Activated T-cell treated with anti-CD3 and anti-CD28 coated beads, Interleukin-2, amount 50 U/mL, for 72 hours (primary cell): ENCODE data around the gene CFAP43. TPM values are rescaled to one million over a fixed set of nuclear protein-coding genes. Genes with fewer than 3 reads are reported as not detected.
A peak's percentile ranks its signal among the peaks of the same experiment; 100 is the strongest.

Source experiments
- ATAC-seq, 2 donors: fragments of 150-1000 bp; cut with Tn5 transposase; replicated peaks in 1 of 2; 2 replicates each; pipeline ENCODE4 v1.10.0; 2021; ENCODE audit warnings: moderate library complexity in 2 of 2, mild to moderate bottlenecking in 1 of 2
- DNase-seq, 2 donors: peaks; one replicate each; pipeline ENCODE4 v3.0.0; 2021 to 2022; ENCODE audit warnings: mixed read lengths in 1 of 2
- H3K27ac Mint-ChIP-seq: one replicate; pipeline ENCODE4 v1.8.0; 2022; ENCODE audit warnings: mild to moderate bottlenecking, moderate library complexity, mixed read lengths
- H3K27me3 Mint-ChIP-seq: one replicate; pipeline ENCODE4 v1.8.0; 2022; ENCODE audit warnings: low read depth, mixed read lengths
- H3K36me3 Mint-ChIP-seq, 2 donors: one replicate each; pipeline ENCODE4 v1.8.0; 2022; ENCODE audit warnings: mixed read lengths in 2 of 2, mild to moderate bottlenecking in 1 of 2; ENCODE audit not compliant: insufficient read depth in 2 of 2
- H3K4me1 Mint-ChIP-seq: one replicate; pipeline ENCODE4 v1.8.0; 2022; ENCODE audit warnings: low read depth, mixed read lengths
- H3K4me3 Mint-ChIP-seq, 2 donors: one replicate each; pipeline ENCODE4 v1.8.0; 2022; ENCODE audit warnings: mild to moderate bottlenecking in 2 of 2, mixed read lengths in 2 of 2, moderate library complexity in 2 of 2
- H3K9me3 Mint-ChIP-seq, 2 donors: one replicate each; pipeline ENCODE4 v1.8.0; 2022; ENCODE audit warnings: mixed read lengths in 2 of 2
- total RNA-seq, 2 donors: library from RNA; stranded (reverse); gene quantifications; one replicate each; pipeline ENCODE4 v1.2.3, GENCODE V29; 2022

CFAP43 gene
- total RNA-seq, 2 donors from 2014 or later, result 0.21 to 0.31 TPM

- Mint-ChIP-seq H3K27me3 (no peaks in the 10 kb centered on the region), H3K27ac (peak overlapping the region; percentile 79), H3K4me1 (peaks cover 83% of the 10 kb centered on the region), H3K36me3 (peaks cover 17 to 55% of the 10 kb centered on the region in 2 donors), H3K9me3 (no peaks in the 10 kb centered on the region), H3K4me3 (peak overlapping the region in 1 of 2 donors; percentile 74)
- ATAC-seq, result no peak
- no peak for DNase-seq
These were observed 32.6 kb upstream of the CFAP43 start for GRCh38 chr10:104264783-104265182.

GRCh38 chr10:104262055-104262454, 29.9 kb upstream of the CFAP43 start:
- no peaks in the 10 kb centered on the region for H3K9me3 Mint-ChIP-seq
- H3K36me3 Mint-ChIP-seq, result peaks cover 17 to 61% of the 10 kb centered on the region in 2 donors
- no peaks in the 10 kb centered on the region for H3K27me3 Mint-ChIP-seq
- H3K4me3 Mint-ChIP-seq, result peak overlapping the region in 1 of 2 donors; percentile 73
- DNase-seq, result no peak
- no peak for ATAC-seq
- peaks cover 96% of the 10 kb centered on the region for H3K4me1 Mint-ChIP-seq
- H3K27ac Mint-ChIP-seq, result peak overlapping the region; percentile 84

GRCh38 chr10:104260775-104261115, 28.6 kb upstream of the CFAP43 start:
- H3K4me1 Mint-ChIP-seq, result peaks cover 96% of the 10 kb centered on the region
- DNase-seq (no peak), ATAC-seq (peak; percentile 77 to 78)
- H3K9me3 Mint-ChIP-seq, result no peaks in the 10 kb centered on the region
- peak overlapping the region; percentile 62 to 73 for H3K4me3 Mint-ChIP-seq
- H3K27ac Mint-ChIP-seq, result peak overlapping the region; percentile 84
- no peaks in the 10 kb centered on the region for H3K27me3 Mint-ChIP-seq
- H3K36me3 Mint-ChIP-seq, result peaks cover 14 to 51% of the 10 kb centered on the region in 2 donors

GRCh38 chr10:104259999-104260774, 28.0 kb upstream of the CFAP43 start:
- peak; percentile 24 to 39 for ATAC-seq
- Mint-ChIP-seq H3K9me3 (no peaks in the 10 kb centered on the region), H3K27me3 (no peaks in the 10 kb centered on the region), H3K4me3 (peak overlapping the region; percentile 62 to 73), H3K27ac (peak overlapping the region; percentile 84), H3K36me3 (peaks cover 12 to 48% of the 10 kb centered on the region in 2 donors), H3K4me1 (peaks cover 94% of the 10 kb centered on the region)
- no peak for DNase-seq

- ATAC-seq, result no peak
- Mint-ChIP-seq H3K4me3 (peak overlapping the region in 1 of 2 donors; percentile 16), H3K27me3 (no peaks in the 10 kb centered on the region), H3K9me3 (no peaks in the 10 kb centered on the region), H3K36me3 (peaks cover 12 to 45% of the 10 kb centered on the region in 2 donors), H3K4me1 (peaks cover 88% of the 10 kb centered on the region), H3K27ac (peak overlapping the region; percentile 71)
- no peak for DNase-seq
These were observed 27.3 kb upstream of the CFAP43 start for GRCh38 chr10:104259456-104259855.

- ATAC-seq (no peak), DNase-seq (no peak)
- H3K9me3 Mint-ChIP-seq, result no peaks in the 10 kb centered on the region
- peak overlapping the region; percentile 74 for H3K27ac Mint-ChIP-seq
- H3K27me3 Mint-ChIP-seq, result no peaks in the 10 kb centered on the region
- peak overlapping the region in 1 of 2 donors; percentile 1 for H3K4me3 Mint-ChIP-seq
- peaks cover 15 to 41% of the 10 kb centered on the region in 2 donors for H3K36me3 Mint-ChIP-seq
- H3K4me1 Mint-ChIP-seq, result peaks cover 88% of the 10 kb centered on the region
These were observed 26.0 kb upstream of the CFAP43 start for GRCh38 chr10:104258209-104258608.

GRCh38 chr10:104257235-104257634, 25.1 kb upstream of the CFAP43 start:
- Mint-ChIP-seq H3K27ac (peak overlapping the region; percentile 54), H3K4me3 (peak overlapping the region; percentile 55 to 100), H3K27me3 (no peaks in the 10 kb centered on the region), H3K9me3 (no peaks in the 10 kb centered on the region), H3K4me1 (peaks cover 89% of the 10 kb centered on the region), H3K36me3 (peaks cover 15 to 38% of the 10 kb centered on the region in 2 donors)
- DNase-seq (no peak), ATAC-seq (no peak)

- H3K4me1 Mint-ChIP-seq, result peaks cover 81% of the 10 kb centered on the region
- H3K4me3 Mint-ChIP-seq, result peak overlapping the region; percentile 97 to 100
- no peaks in the 10 kb centered on the region for H3K27me3 Mint-ChIP-seq
- DNase-seq (no peak), ATAC-seq (peak; percentile 11 to 28)
- no peaks in the 10 kb centered on the region for H3K9me3 Mint-ChIP-seq
- H3K36me3 Mint-ChIP-seq, result peaks cover 15 to 38% of the 10 kb centered on the region in 2 donors
- peak overlapping the region; percentile 99 for H3K27ac Mint-ChIP-seq
These were observed 24.3 kb upstream of the CFAP43 start for GRCh38 chr10:104256335-104256961.

- peaks cover 71% of the 10 kb centered on the region for H3K4me1 Mint-ChIP-seq
- peak overlapping the region; percentile 97 to 100 for H3K4me3 Mint-ChIP-seq
- H3K27me3 Mint-ChIP-seq, result peaks cover 8% of the 10 kb centered on the region
- H3K9me3 Mint-ChIP-seq, result no peaks in the 10 kb centered on the region
- H3K27ac Mint-ChIP-seq, result peak overlapping the region; percentile 99
- ATAC-seq, result peak; percentile 70 to 72
- DNase-seq, result peak in 1 of 2 donors; percentile 31
- peaks cover 12 to 29% of the 10 kb centered on the region in 2 donors for H3K36me3 Mint-ChIP-seq
These were observed 23.3 kb upstream of the CFAP43 start for GRCh38 chr10:104255311-104255981.

- peaks cover 15% of the 10 kb centered on the region for H3K27me3 Mint-ChIP-seq
- ATAC-seq (peak; percentile 68 to 79), DNase-seq (peak; percentile 58 to 66)
- H3K9me3 Mint-ChIP-seq, result no peaks in the 10 kb centered on the region
- peaks cover 64% of the 10 kb centered on the region for H3K4me1 Mint-ChIP-seq
- peaks cover 11 to 24% of the 10 kb centered on the region in 2 donors for H3K36me3 Mint-ChIP-seq
- H3K27ac Mint-ChIP-seq, result peak within 1 kb of the TSS; percentile 99
- H3K4me3 Mint-ChIP-seq, result peak within 1 kb of the TSS; percentile 97 to 100
These were observed 22.5 kb upstream of the CFAP43 start, which contains the start of gene GSTO1 for GRCh38 chr10:104254493-104255310. Gene GSTO1, plus strand, starts transcription at chr10:104254892. Its CDS starts 37 bp downstream, at chr10:104254929.

- DNase-seq (no peak), ATAC-seq (no peak)
- peak overlapping the region; percentile 95 for H3K27ac Mint-ChIP-seq
- H3K9me3 Mint-ChIP-seq, result peaks cover under 1% of the 10 kb centered on the region in 2 donors
- peaks cover 23% of the 10 kb centered on the region for H3K27me3 Mint-ChIP-seq
- peak overlapping the region; percentile 97 to 100 for H3K4me3 Mint-ChIP-seq
- peaks cover 55% of the 10 kb centered on the region for H3K4me1 Mint-ChIP-seq
- peaks cover 11 to 19% of the 10 kb centered on the region in 2 donors for H3K36me3 Mint-ChIP-seq
These were observed 21.6 kb upstream of the CFAP43 start for GRCh38 chr10:104253606-104254410.
